HG02763 (cell line): ENCODE measurements around the gene RRAD.
"Not testable (repeated sequence)": the region's sequence is repeated elsewhere in the genome, so short reads cannot be mapped to it uniquely, and the experiment has no call there.

ENCODE experiments used
- ATAC-seq: cut with Tn5 transposase; IDR thresholded peaks from one replicate; pipeline ENCODE4 v1.9.1; 2021; ENCODE audit warnings: mild to moderate bottlenecking, moderate library complexity; ENCODE audit not compliant: unreplicated experiment

RRAD gene

GRCh38 chr16:66950971-66951790 is 25.8 kb upstream of the RRAD start:
- ATAC-seq = no peak

DNA sequence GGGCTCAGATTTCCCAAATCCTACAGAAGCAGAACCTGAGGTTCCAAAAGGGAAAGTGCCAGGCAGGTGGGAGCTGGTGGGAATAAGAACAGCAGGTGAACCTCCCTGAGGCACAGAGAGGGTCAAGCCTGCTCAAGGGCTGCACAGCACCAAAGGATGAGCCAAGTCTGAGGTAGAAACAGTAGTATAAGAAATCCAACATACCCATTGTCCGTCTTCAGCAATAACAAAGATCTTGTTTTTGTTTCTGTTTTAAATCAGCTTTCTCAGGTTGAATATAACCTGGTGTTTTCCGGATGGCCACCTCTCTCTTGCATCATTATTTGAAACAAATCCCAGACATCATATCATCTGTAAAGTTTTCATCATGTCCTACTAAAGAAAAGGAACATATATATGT is 25.1 kb upstream of the RRAD start:
- no peak for ATAC-seq

GRCh38 chr16:66949472-66949871 is 24.1 kb upstream of the RRAD start:
- ATAC-seq = no peak

DNA sequence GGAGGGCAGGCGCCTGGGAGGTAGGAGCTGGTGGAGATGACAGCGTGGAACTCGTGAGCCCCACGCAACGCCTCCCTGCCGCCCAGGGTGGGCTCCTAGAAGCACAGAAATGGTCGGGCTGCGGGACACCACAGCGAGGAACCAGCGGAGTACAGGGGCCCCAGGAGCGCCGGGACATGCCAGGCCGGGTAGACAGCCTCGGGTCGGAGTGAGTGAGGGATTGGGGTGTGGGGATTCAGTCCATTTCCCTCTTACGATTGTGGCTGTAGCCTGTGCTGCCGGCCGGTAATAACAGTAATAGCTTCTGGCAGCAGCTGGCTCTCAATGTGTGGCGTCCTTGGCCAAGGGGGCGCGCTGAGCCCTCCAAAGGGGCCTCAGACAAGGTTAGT is 23.5 kb upstream of the RRAD start:
- ATAC-seq = no peak

DNA sequence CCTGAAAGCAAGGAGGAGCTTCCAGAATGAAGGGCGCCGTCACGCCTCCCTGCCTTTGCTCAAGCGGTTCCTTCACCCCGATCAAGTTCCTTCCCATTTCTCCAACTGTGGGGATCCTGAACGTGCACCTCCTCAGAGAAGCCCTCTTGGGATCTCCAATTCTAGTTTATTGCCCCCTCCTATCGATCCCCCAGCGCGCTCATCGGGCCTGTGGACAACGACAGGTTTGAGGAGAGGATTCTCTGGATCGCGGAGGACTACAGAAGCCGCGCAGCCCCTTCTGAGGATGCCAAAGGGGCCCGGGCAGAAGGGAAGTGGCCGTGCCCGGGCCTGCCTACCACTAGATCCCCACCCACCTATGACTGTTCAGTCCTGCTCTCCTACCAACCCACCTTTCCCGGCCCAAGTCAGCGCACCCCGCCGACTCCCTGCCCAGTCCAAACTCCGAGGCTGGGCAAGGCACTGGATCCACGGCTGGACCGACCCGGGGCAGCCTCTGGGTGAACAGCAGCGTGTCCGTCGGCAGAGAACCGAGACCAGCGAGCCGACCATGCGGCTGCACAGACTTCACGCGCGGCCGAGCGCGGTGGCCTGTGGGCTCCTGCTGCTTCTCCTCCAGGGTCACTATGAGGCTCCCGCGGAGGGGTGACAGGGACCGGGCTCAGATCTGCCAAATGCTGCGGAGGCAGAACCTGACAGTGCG is 22.9 kb upstream of the RRAD start:
- no peak for ATAC-seq

DNA sequence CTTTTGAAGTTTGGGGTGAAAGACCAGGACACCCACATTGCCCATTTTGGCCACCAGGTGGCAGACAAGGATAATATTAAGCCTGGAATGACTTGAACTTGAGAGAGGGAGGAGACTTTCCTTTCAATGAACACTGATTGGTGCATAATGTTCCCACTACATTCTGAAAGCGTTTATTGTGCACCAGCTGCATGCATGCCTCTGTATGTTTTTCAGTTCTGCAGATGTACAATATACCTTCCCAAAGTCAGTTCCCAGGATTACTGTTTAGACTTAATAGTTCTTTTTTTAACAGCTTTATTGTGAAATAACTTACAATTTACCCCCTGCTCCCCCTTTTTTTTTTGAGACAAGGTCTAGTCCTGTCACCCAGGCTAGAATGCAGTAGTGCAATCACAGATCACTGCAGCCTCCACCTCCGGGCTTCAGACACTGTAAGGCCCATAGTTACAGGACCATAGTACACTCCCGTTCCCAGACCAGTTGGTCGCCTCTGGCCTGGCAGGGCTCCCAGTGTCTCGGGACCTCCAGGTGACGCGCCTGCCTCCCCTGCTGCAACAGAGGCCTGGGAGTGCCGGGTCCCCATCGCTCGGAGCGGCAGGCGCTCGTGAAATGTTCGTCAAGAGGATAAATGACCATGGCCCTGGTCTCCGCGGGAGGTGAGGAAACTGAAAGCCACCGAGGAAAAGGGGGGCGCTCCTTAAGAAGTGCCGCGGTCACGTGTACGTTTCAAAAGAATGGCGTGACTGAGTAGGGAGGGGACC is 22.1 kb upstream of the RRAD start:
- no peak for ATAC-seq

- no peak for ATAC-seq
Measured at GRCh38 chr16:66946974-66947301, 21.6 kb upstream of the RRAD start.

DNA sequence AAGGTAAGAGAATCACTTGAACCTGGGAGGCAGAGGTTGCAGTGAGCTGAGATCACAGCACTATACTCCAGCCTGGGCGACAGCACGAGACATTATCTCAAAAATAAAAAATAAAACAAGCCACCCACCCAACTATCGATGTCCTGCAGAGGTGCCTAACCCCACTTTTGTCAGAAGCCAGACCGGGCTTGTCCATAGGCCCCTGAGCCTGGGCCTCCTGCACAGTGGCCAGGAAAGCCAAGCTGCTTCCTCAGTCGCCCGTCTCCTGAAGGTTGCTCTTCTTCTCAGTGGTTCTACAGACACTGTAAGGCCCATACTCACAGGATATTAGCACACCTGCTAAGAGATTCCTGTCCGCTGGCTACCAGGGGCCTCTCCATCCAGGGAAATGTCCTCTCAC is 21.2 kb upstream of the RRAD start:
- ATAC-seq = no peak

- no peak for ATAC-seq
Measured at GRCh38 chr16:66945939-66946338, 20.6 kb upstream of the RRAD start.

GRCh38 chr16:66944971-66945370 is 19.6 kb upstream of the RRAD start:
- ATAC-seq = not testable (repeated sequence)

DNA sequence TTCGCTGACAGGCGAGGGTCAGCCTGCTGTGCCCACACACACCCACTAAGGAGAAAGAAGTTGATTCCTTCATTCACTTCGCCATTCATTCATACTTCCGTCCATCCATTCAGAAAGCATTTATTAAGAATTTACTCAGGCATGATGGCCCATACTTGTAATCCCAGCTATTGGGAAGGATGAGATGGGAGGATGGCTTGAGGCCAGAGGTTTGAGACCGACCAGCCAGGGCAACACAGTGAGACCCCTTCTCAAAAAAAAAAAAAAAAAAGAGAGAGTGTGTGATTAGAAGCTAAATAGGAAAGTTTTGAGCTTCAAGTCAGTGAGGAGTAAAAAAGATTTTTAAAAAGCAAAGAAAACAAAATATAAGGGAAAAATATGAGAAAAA is 18.7 kb upstream of the RRAD start:
- ATAC-seq = no peak

DNA sequence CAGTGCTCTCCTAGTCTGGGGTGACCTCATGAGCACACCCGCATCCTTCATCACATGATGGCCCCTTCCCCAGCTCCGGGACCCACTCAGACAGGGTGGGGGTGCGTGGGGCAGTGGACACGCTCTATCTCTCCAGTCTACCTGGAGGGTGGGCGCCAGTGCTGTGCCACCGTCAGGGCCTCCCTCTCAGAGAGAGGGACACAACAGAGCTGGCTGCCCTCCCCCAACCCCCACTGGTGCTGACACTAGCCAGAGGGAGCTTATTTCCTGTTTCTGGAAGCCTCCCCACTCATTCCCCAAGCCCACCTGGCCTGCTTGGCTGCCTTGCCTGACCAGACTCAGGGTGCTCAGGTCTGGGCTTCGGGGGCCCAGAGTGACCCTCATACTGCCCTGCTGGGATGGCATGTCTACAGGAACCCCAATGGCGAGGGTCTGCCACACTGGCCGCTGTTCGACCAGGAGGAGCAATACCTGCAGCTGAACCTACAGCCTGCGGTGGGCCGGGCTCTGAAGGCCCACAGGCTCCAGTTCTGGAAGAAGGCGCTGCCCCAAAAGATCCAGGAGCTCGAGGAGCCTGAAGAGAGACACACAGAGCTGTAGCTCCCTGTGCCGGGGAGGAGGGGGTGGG is 18.2 kb upstream of the RRAD start:
- ATAC-seq = no peak

- ATAC-seq = no peak
Measured at GRCh38 chr16:66942981-66943380, 17.6 kb upstream of the RRAD start.

GRCh38 chr16:66940236-66940635 is 14.9 kb upstream of the RRAD start:
- ATAC-seq = no peak

DNA sequence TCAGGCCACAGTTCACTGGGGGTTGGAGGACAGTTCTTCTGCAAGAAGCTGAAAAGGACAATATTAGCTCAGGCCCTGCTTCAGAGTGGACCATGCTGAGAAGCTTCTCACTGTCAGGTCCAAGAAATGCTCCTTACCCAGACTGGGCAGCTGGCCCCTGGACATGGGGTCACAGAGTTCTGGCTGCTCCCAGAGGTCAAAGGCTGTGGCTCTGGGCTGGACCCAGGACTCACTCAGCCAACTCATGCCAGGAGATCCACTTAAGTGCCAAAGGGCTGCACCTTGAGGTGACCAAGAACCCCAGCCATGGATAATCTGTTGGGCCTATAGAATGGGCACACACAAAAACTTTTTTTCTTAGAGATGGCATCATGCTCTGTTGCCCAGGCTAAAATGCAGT is 14.0 kb upstream of the RRAD start:
- no peak for ATAC-seq

GRCh38 chr16:66937725-66938337 is 12.5 kb upstream of the RRAD start:
- ATAC-seq = no peak

DNA sequence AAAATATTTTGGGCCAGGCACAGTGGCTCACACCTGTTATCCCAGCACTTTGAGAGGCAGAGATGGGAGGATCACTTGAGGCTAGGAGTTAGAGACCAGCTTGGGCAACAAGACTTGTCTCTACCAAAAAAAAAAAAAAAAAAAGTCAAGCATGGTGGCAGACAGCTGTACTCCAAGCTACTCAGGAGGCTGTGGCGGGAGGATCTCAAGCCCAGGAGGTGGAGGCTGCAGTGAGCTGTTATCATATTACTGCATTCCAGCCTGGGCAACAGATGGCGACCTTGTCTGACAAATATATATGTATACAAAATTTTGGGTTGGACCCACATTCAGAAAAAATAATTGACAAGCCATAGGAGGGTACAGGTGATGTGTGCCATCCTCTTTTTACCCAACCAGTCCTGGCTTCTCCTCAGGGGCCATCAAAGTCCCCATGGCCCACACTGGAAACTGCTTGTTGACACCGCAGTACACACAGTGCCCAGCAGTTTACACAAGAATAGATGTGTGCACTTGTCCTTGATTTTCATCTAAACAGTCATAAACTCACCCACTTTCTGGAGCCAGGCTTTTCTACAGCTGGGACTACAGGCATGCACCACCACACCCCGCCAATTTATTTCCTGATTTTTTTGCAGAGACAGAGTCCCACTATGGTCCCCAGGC is 11.7 kb upstream of the RRAD start:
- ATAC-seq = no peak

GRCh38 chr16:66936462-66936861 is 11.1 kb upstream of the RRAD start:
- ATAC-seq = no peak

GRCh38 chr16:66935314-66936011 is 10.1 kb upstream of the RRAD start, which contains the start of gene CES2:
Gene CES2, plus strand, starts transcription at chr16:66935516. Its CDS starts 120 bp downstream, at chr16:66935636.
- ATAC-seq = no peak

DNA sequence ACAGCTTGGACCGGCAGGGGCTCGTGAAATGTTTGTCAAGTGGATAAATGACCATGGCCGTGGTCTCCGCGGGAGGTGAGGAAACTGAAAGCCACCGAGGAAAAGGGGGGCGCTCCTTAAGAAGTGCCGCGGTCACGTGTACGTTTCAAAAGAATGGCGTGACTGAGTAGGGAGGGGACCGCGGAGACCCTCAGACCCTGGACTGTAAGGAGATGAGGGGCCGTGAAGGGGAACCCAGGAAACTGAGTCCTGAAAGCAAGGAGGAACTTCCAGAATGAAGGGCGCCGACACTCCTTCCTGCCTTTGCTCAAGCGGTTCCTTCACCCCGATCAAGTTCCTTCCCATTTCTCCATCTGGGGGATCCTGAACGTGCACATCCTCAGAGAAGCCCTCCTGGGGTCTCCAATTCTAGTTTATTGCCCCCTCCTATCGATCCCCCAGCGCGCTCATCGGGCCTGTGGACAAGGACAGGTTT is 9.5 kb upstream of the RRAD start:
- ATAC-seq = not testable (repeated sequence)
